Endothelial cell of umbilical vein (primary cell): Measurements from ENCODE around the gene PAEP. TPM values are rescaled to one million over a fixed set of nuclear protein-coding genes. Genes with fewer than 3 reads are reported as not detected.
"Not testable (repeated sequence)": the region's sequence is repeated elsewhere in the genome, so short reads cannot be mapped to it uniquely, and the experiment has no call there.

Experiments used
- BruUV-seq: library from RNA; stranded (reverse); fragments of 400-500 nt; replicated peaks from 2 replicates; lab custom pipeline; 2021; lab: Mats Ljungman, UMichigan
- CTCF ChIA-PET: fragments of 300-600, 350-600 bp; sonication (Branson Sonifier 250); formaldehyde crosslinking; loops from one replicate; lab custom pipeline; 2021; ENCODE audit warnings: antibody characterized with exemption, inconsistent platforms; lab: Charles Lee
- POLR2A ChIA-PET: fragments of 300-600, 350-600 bp; sonication (Branson Sonifier 250); formaldehyde crosslinking; loops from one replicate; lab custom pipeline; 2021; ENCODE audit warnings: antibody characterized with exemption, inconsistent platforms; lab: Charles Lee
- DNase-seq: peaks from one replicate; pipeline ENCODE4 v3.0.0-alpha.2; 2011; ENCODE audit warnings: low read depth, low spot score
- FAIRE-seq: peaks from 2 replicates; lab custom pipeline; 2011; peaks lifted over from hg19 to GRCh38; lab: Jason Lieb, UNC
- H2AFZ ChIP-seq: 2 replicates; pipeline ENCODE4 v1.6.0; 2012; ENCODE audit warnings: low read depth, low read length, control low read depth, inconsistent platforms
- H3K27ac ChIP-seq: 2 replicates; pipeline ENCODE4 v1.5.1; 2011; ENCODE audit warnings: low read depth, mild to moderate bottlenecking, control low read depth, low read length, moderate library complexity; ENCODE audit not compliant: insufficient read depth
- H3K27me3 ChIP-seq, 2 experiments: 2 replicates each; pipeline versions ENCODE4 v1.6.0 to v1.6.1; 2011; ENCODE audit warnings: low read length in 2 of 2, mixed read lengths in 1 of 2; ENCODE audit not compliant: control insufficient read depth in 2 of 2, insufficient read depth in 2 of 2
- H3K36me3 ChIP-seq, 2 experiments: 2 replicates in 1 of 2; 3 replicates in 1 of 2; pipeline ENCODE4 v1.5.1; 2011; ENCODE audit warnings: low read length in 2 of 2, mild to moderate bottlenecking in 1 of 2, moderate library complexity in 1 of 2; ENCODE audit not compliant: control insufficient read depth in 2 of 2, insufficient read depth in 2 of 2; ENCODE audit errors: extremely low read depth in 1 of 2
- H3K4me1 ChIP-seq: 3 replicates; pipeline ENCODE4 v1.5.1; 2011; ENCODE audit warnings: mild to moderate bottlenecking, low read length; ENCODE audit not compliant: control insufficient read depth, insufficient read depth; ENCODE audit errors: extremely low read depth
- H3K4me2 ChIP-seq: 2 replicates; pipeline ENCODE4 v1.6.1; 2011; ENCODE audit warnings: low read length, control low read depth, mixed read lengths; ENCODE audit not compliant: insufficient read depth
- H3K4me3 ChIP-seq, 3 experiments: fragments of 200-600 bp in 1 of 3; sonication (generic), shearing (Covaris generic) in 1 of 3; replicated peaks in 1 of 3; 2 replicates each; pipeline ENCODE4 v1.5.1; 2011 to 2016; ENCODE audit warnings: control low read depth in 3 of 3, low read length in 3 of 3, mild to moderate bottlenecking in 2 of 3, inconsistent platforms in 1 of 3, low read depth in 1 of 3, moderate library complexity in 1 of 3; ENCODE audit not compliant: insufficient read depth in 1 of 3
- H3K79me2 ChIP-seq: 2 replicates; pipeline ENCODE4 v1.6.0; 2012; ENCODE audit warnings: low read length, inconsistent platforms; ENCODE audit not compliant: control insufficient read depth, insufficient read depth
- H3K9ac ChIP-seq: replicated peaks from 2 replicates; pipeline ENCODE3; 2011; ENCODE audit warnings: low read length, control low read depth; ENCODE audit not compliant: insufficient read depth; ENCODE audit errors: extremely low read depth
- H3K9me1 ChIP-seq: replicated peaks from 3 replicates; pipeline ENCODE4 v1.6.0; 2011; ENCODE audit warnings: mild to moderate bottlenecking, low read length; ENCODE audit not compliant: control insufficient read depth, insufficient read depth; ENCODE audit errors: extremely low read depth
- H3K9me3 ChIP-seq: replicated peaks from 2 replicates; pipeline ENCODE4 v1.5.1; 2012; ENCODE audit warnings: low read length, inconsistent platforms; ENCODE audit not compliant: control insufficient read depth, insufficient read depth
- H4K20me1 ChIP-seq: replicated peaks from 2 replicates; pipeline ENCODE3; 2011; ENCODE audit warnings: mild to moderate bottlenecking, low read length; ENCODE audit not compliant: control insufficient read depth, insufficient read depth; ENCODE audit errors: extremely low read depth
- EZH2 ChIP-seq: IDR thresholded peaks from 2 replicates; pipeline ENCODE4 v1.6.1; 2012; ENCODE audit warnings: borderline replicate concordance, low read depth, mild to moderate bottlenecking, moderate library complexity, low read length, inconsistent platforms; ENCODE audit not compliant: severe bottlenecking
- JUN ChIP-seq: IDR thresholded peaks from 2 replicates; pipeline ENCODE4 v1.6.1; 2011; ENCODE audit warnings: borderline replicate concordance, low read depth; ENCODE audit not compliant: insufficient read length, insufficient read depth
- MYC ChIP-seq: IDR thresholded peaks from one replicate; pipeline ENCODE4 v1.6.1; 2011; ENCODE audit warnings: mild to moderate bottlenecking, low read depth, low read length
- POLR2A ChIP-seq: IDR thresholded peaks from 2 replicates; pipeline ENCODE4 v1.6.1; 2012; ENCODE audit warnings: low read depth, mild to moderate bottlenecking, control low read depth, low read length
- POLR2AphosphoS5 ChIP-seq: IDR thresholded peaks from 2 replicates; pipeline ENCODE4 v1.6.1; 2012; ENCODE audit warnings: low read depth, mild to moderate bottlenecking, control low read depth, low read length, moderate library complexity; ENCODE audit not compliant: insufficient read depth
- dilution Hi-C: fragments of 300-500 bp; cut with MboI; formaldehyde crosslinking; loops from one replicate; pipeline ENCODE4 v1.15.0; 2019; ENCODE audit warnings: low sequenced_read_pairs; ENCODE audit not compliant: extremely low pct_ligation_motif_present
- intact Hi-C: fragments of 100-400 bp; cut with micrococcal nuclease; formaldehyde crosslinking; loops from one replicate; pipeline ENCODE4 v1.10.0; 2022
- polyA plus RNA-seq, 4 experiments: library from polyadenylated mRNA; depleted of rRNA in 3 of 4; stranded (reverse) in 3 of 4; unstranded in 1 of 4; fragments of >200 nt; gene quantifications; 2 replicates each; pipeline versions ENCODE4 v1.2.1 to v1.2.3, GENCODE V29; 2011 to 2012; ENCODE audit warnings: missing spikeins in 1 of 4
- total RNA-seq: library from RNA; stranded (reverse); gene quantifications from 2 replicates; pipeline ENCODE4 v1.2.3, GENCODE V29; 2021
- TF ChIP-seq, protein P1 (sequence below), 2 donors: IDR thresholded peaks; 1 replicate in 1 of 2; 2 replicates in 1 of 2; pipeline ENCODE4 v1.5.1; 2011; ENCODE audit warnings: low read length in 2 of 2, mild to moderate bottlenecking in 2 of 2, moderate library complexity in 2 of 2, control low read depth in 1 of 2, inconsistent platforms in 1 of 2, low read depth in 1 of 2; ENCODE audit not compliant: insufficient read depth in 1 of 2; ENCODE audit errors: extremely low read depth in 1 of 2
- TF ChIP-seq, protein P2 (sequence below): IDR thresholded peaks from 2 replicates; pipeline ENCODE4 v1.6.1; 2011; ENCODE audit not compliant: insufficient read depth, insufficient read length

Gene PAEP
- total and polyA plus RNA-seq, 2 donors (not counting 3 experiments of a cell fraction or from before 2014, with no cell fraction given), result not detected

DNA sequence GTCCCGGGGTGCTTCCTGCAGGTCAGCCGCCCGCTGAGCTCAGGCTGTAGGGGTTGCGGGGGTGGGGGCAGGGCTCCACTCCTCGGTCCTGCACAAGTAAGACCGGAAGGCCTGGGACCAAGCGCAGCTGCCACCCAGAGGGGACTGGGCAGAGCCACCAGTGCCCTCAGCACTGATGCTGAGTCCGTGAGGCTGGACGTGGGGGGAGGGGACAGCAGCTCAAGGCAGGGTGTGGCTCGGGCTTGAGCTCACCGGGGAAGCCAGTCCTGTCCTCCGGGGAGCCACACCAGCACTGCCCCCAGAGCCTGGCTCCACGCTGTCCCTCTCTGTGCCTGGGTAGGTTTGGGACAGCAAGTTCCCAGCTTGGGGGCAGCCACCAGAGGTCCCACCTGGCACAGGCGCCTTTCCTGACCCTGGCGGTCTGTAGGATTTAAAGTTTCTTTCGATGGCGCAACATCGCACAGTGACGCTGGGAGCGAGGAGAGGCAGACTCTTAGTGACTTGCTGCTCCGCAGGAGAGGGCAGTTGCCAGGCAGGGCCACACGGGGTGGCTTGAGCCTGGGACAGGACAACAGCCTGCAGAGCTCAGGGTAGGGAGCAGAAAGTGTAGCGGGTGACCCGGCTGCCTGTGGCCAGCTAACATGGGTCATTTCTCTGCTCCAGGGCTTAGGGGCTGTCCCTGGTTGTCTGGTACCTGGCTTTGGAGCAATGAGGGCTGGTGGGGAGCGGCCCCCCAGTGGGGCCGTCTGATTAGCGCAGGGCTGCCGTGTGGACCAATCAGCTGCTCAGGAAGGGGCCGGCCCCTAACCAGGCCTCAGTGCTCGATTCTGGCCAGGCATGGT is 34.6 kb upstream of the PAEP start:
- no TSS peak for BruUV-seq
- Histone ChIP-seq H2AFZ (no peak overlapping the region), H3K79me2 (no peaks in the 10 kb centered on the region), H3K4me1 (no peaks in the 10 kb centered on the region), H3K36me3 (no peaks in the 10 kb centered on the region), H3K27ac (no peak overlapping the region), H3K4me3 (no peak overlapping the region), H3K4me2 (no peak overlapping the region), H3K9me3 (no peaks in the 10 kb centered on the region), H3K9me1 (no peaks in the 10 kb centered on the region), H4K20me1 (no peaks in the 10 kb centered on the region), H3K27me3 (no peaks in the 10 kb centered on the region), H3K9ac (no peak overlapping the region)
- ChIA-PET CTCF (interaction anchor here (1.3 kb wide), 1 partner anchor 22 kb away, joined by 3 read pairs; no protein-coding TSS in a partner anchor), POLR2A (no interaction called here)
- DNase-seq (no peak), FAIRE-seq (no peak)
- TF ChIP-seq POLR2A (no peak), MYC (no peak), JUN (no peak), POLR2AphosphoS5 (no peak), EZH2 (no peak)
- TF ChIP-seq, protein P1, sequence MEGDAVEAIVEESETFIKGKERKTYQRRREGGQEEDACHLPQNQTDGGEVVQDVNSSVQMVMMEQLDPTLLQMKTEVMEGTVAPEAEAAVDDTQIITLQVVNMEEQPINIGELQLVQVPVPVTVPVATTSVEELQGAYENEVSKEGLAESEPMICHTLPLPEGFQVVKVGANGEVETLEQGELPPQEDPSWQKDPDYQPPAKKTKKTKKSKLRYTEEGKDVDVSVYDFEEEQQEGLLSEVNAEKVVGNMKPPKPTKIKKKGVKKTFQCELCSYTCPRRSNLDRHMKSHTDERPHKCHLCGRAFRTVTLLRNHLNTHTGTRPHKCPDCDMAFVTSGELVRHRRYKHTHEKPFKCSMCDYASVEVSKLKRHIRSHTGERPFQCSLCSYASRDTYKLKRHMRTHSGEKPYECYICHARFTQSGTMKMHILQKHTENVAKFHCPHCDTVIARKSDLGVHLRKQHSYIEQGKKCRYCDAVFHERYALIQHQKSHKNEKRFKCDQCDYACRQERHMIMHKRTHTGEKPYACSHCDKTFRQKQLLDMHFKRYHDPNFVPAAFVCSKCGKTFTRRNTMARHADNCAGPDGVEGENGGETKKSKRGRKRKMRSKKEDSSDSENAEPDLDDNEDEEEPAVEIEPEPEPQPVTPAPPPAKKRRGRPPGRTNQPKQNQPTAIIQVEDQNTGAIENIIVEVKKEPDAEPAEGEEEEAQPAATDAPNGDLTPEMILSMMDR (IDR thresholded peaks at IDR 0.05; ENCODE audit: extremely low read depth in 1 of 2, insufficient read depth in 1 of 2, low read depth in 1 of 2, low read length in 2 of 2), result no peak
- TF ChIP-seq, protein P2, sequence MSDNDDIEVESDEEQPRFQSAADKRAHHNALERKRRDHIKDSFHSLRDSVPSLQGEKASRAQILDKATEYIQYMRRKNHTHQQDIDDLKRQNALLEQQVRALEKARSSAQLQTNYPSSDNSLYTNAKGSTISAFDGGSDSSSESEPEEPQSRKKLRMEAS, result no peak
- dilution Hi-C loops, result no loop called here
- intact Hi-C loops, result no loop called here

DNA sequence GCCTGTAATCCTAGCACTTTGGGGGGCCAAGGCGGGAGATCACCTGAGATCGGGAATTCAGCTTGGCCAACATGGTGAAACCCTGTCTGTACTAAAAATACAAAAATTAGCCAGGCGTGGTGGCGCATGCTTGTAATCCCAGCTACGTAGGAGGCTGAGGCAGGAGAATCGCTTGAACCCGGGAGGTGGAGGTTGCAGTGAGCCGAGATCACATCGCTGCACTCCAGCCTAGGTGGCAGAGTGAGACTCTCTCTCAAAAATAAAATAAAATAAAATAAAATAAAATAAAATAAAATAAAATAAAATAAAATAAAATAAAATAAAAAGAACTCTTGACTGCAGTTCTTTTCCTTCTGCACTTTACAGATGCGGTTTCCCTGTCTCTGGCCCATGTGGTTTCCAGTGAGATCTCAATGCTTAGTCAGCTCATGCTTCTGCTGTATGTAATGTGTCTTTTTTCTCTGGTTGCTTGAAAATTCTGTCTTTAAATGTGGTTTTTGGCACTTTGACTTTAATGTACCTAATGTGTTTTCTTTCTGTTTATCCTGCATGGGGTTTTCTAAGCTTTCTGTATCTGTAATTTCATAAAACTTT is 32.6 kb upstream of the PAEP start:
- H3K36me3 ChIP-seq, dilution Hi-C loops, H3K27ac ChIP-seq, BruUV-seq, H3K79me2 ChIP-seq, CTCF ChIA-PET, intact Hi-C loops, H3K9me3 ChIP-seq, H3K4me2 ChIP-seq, POLR2A ChIA-PET, H3K9ac ChIP-seq, H3K4me1 ChIP-seq, H3K9me1 ChIP-seq, H4K20me1 ChIP-seq, H2AFZ ChIP-seq, H3K27me3 ChIP-seq, FAIRE-seq, DNase-seq, H3K4me3 ChIP-seq: not testable (repeated sequence)
